HCT116 (cell line): ENCODE measurements around the gene BCL11B.

ENCODE experiments used
- EGR1 ChIP-seq: IDR thresholded peaks from 2 replicates; pipeline ENCODE4 v1.6.1; 2012; ENCODE audit warnings: low read depth
- POLR2A ChIP-seq: IDR thresholded peaks from 2 replicates; pipeline ENCODE4 v1.7.0; 2011; ENCODE audit warnings: borderline replicate concordance; ENCODE audit not compliant: insufficient read depth, insufficient read length; ENCODE audit errors: extremely low read depth
- RAD21 ChIP-seq: IDR thresholded peaks from 2 replicates; pipeline ENCODE4 v1.6.1; 2012; ENCODE audit warnings: low read depth, mild to moderate bottlenecking
- SIN3A ChIP-seq: IDR thresholded peaks from 2 replicates; pipeline ENCODE4 v1.6.1; 2012; ENCODE audit warnings: low read depth
- YY1 ChIP-seq: IDR thresholded peaks from 2 replicates; pipeline ENCODE4 v1.6.1; 2011; ENCODE audit warnings: low read length, low read depth, moderate library complexity, mild to moderate bottlenecking; ENCODE audit not compliant: insufficient replicate concordance; ENCODE audit errors: extremely low read depth
- ZNF274 ChIP-seq: fragments of 200-500 bp; sonication (Bioruptor generic); IDR thresholded peaks from 2 replicates; pipeline ENCODE4 v1.6.1; 2014; ENCODE audit warnings: mild to moderate bottlenecking, low read depth, low read length, inconsistent platforms
- TF ChIP-seq, protein P1 (sequence below): IDR thresholded peaks from 2 replicates; pipeline ENCODE4 v1.6.1; 2012; ENCODE audit warnings: low read depth
- TF ChIP-seq, protein P2 (sequence below), 3 experiments: fragments of 200-600 bp in 1 of 3; sonication (generic) in 1 of 3; IDR thresholded peaks in 2 of 3; conservative IDR thresholded peaks in 1 of 3; 2 replicates each; pipeline ENCODE4 v1.5.1; 2012 to 2017; ENCODE audit warnings: low read depth in 2 of 3, low read length in 2 of 3, antibody characterized with exemption in 1 of 3, borderline replicate concordance in 1 of 3, control low read depth in 1 of 3, mild to moderate bottlenecking in 1 of 3, mixed read lengths in 1 of 3, mixed run types in 1 of 3, moderate library complexity in 1 of 3; ENCODE audit not compliant: insufficient read depth in 1 of 3

DNA sequence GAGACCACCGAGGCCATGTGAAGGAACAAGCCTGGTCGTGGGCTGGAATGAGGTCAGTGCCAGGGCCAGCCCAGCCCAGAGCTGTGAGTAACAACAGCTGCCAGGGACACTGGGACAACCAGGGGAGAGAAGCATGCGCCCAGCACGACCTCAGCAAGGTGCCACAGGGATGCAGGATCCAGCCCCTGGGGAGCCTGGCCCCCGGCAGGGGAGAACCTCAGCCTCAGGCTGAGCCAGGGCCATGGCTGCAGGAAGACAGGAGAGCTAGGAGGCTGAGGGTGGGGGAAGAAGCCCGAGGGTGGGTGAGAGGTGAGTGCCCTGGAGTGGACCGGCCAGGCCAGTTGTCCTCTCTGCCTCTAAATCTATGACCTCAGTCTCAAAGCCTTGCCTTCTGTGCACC is 62.6 kb downstream of the BCL11B start:
- no peak for TF ChIP-seq EGR1
- no peak for TF ChIP-seq POLR2A
- no peak for TF ChIP-seq ZNF274
- TF ChIP-seq YY1, result no peak
- TF ChIP-seq, protein P1, sequence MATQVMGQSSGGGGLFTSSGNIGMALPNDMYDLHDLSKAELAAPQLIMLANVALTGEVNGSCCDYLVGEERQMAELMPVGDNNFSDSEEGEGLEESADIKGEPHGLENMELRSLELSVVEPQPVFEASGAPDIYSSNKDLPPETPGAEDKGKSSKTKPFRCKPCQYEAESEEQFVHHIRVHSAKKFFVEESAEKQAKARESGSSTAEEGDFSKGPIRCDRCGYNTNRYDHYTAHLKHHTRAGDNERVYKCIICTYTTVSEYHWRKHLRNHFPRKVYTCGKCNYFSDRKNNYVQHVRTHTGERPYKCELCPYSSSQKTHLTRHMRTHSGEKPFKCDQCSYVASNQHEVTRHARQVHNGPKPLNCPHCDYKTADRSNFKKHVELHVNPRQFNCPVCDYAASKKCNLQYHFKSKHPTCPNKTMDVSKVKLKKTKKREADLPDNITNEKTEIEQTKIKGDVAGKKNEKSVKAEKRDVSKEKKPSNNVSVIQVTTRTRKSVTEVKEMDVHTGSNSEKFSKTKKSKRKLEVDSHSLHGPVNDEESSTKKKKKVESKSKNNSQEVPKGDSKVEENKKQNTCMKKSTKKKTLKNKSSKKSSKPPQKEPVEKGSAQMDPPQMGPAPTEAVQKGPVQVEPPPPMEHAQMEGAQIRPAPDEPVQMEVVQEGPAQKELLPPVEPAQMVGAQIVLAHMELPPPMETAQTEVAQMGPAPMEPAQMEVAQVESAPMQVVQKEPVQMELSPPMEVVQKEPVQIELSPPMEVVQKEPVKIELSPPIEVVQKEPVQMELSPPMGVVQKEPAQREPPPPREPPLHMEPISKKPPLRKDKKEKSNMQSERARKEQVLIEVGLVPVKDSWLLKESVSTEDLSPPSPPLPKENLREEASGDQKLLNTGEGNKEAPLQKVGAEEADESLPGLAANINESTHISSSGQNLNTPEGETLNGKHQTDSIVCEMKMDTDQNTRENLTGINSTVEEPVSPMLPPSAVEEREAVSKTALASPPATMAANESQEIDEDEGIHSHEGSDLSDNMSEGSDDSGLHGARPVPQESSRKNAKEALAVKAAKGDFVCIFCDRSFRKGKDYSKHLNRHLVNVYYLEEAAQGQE, result no peak
- TF ChIP-seq, protein P2, sequence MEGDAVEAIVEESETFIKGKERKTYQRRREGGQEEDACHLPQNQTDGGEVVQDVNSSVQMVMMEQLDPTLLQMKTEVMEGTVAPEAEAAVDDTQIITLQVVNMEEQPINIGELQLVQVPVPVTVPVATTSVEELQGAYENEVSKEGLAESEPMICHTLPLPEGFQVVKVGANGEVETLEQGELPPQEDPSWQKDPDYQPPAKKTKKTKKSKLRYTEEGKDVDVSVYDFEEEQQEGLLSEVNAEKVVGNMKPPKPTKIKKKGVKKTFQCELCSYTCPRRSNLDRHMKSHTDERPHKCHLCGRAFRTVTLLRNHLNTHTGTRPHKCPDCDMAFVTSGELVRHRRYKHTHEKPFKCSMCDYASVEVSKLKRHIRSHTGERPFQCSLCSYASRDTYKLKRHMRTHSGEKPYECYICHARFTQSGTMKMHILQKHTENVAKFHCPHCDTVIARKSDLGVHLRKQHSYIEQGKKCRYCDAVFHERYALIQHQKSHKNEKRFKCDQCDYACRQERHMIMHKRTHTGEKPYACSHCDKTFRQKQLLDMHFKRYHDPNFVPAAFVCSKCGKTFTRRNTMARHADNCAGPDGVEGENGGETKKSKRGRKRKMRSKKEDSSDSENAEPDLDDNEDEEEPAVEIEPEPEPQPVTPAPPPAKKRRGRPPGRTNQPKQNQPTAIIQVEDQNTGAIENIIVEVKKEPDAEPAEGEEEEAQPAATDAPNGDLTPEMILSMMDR (IDR thresholded peaks at IDR 0.05 in 2 of 3, conservative IDR thresholded peaks at IDR 0.05 in 1 of 3; ENCODE audit: borderline replicate concordance in 1 of 3, insufficient read depth in 1 of 3, low read depth in 2 of 3, low read length in 2 of 3), result no peak
- no peak for TF ChIP-seq RAD21
- no peak for TF ChIP-seq SIN3A
